Hepatocyte (in vitro differentiated cells): ENCODE data around the gene TTC28.

Source experiments
- EZH2 ChIP-seq: fragments of 200-600 bp; sonication (generic); IDR thresholded peaks from 2 replicates; pipeline ENCODE4 v1.6.1; 2016; ENCODE audit warnings: antibody characterized with exemption, mild to moderate bottlenecking, borderline replicate concordance
- TF ChIP-seq, protein P1 (sequence below): fragments of 200-600 bp; sonication (generic); IDR thresholded peaks from 2 replicates; pipeline ENCODE4 v1.5.1; 2016; ENCODE audit warnings: antibody characterized with exemption, mild to moderate bottlenecking; ENCODE audit not compliant: poor library complexity

- TF ChIP-seq, protein P1, sequence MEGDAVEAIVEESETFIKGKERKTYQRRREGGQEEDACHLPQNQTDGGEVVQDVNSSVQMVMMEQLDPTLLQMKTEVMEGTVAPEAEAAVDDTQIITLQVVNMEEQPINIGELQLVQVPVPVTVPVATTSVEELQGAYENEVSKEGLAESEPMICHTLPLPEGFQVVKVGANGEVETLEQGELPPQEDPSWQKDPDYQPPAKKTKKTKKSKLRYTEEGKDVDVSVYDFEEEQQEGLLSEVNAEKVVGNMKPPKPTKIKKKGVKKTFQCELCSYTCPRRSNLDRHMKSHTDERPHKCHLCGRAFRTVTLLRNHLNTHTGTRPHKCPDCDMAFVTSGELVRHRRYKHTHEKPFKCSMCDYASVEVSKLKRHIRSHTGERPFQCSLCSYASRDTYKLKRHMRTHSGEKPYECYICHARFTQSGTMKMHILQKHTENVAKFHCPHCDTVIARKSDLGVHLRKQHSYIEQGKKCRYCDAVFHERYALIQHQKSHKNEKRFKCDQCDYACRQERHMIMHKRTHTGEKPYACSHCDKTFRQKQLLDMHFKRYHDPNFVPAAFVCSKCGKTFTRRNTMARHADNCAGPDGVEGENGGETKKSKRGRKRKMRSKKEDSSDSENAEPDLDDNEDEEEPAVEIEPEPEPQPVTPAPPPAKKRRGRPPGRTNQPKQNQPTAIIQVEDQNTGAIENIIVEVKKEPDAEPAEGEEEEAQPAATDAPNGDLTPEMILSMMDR: no peak
- no peak for TF ChIP-seq EZH2
These were observed 347.9 kb downstream of the TTC28 start for GRCh38 chr22:28331695-28332094.
